T47D (cell line): ENCODE data around the gene KCTD15.

Experiments used
- DNase-seq, 2 experiments: peaks; one replicate each; pipeline versions ENCODE4 v3.0.0 to v3.0.0-alpha.2; 2011 to 2012; ENCODE audit warnings: low read depth in 1 of 2, low spot score in 1 of 2
- JUND ChIP-seq: IDR thresholded peaks from 2 replicates; pipeline ENCODE4 v1.6.1; 2012; ENCODE audit warnings: low read depth
- in situ Hi-C: cut with HindIII; loops from 2 replicates; pipeline ENCODE4 v1.10.0; 2016; ENCODE audit warnings: low sequenced_read_pairs, low pct_unique_long_range_greater_than_20kb

Gene KCTD15

GRCh38 chr19:33863436-33863835, 66.8 kb downstream of the KCTD15 start:
- no peak for TF ChIP-seq JUND
- DNase-seq = no peak
- in situ Hi-C loops = no loop called here

DNA sequence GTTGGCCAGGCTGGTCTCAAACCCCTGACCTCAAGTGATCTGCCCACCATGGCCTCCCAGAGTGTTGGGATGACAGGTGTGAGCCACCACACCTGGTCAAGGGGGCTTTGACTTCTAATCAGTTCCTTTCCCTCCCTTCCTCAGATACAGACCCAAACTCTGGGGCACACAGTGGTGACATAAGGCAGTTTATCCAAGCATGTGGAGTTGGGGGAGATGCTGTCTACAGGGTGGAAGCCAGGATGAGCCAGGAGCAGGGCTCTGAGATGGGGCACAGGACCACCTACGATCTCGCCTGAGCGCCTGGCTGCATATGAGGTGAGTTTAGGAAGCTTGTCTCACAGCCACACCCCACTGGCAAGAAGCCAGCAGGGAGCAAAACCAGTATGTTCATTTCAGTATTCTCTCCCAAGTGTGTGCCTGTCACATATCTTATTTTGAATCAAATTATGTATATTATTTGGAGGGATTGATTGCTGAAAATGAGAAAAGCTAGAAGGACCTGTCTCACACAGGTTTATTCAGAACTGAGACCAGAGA, 67.7 kb downstream of the KCTD15 start:
- DNase-seq = peak in 1 of 2 experiments; percentile 76
- in situ Hi-C loops = no loop called here
- TF ChIP-seq JUND = no peak

GRCh38 chr19:33865306-33865705, 68.6 kb downstream of the KCTD15 start:
- in situ Hi-C loops = no loop called here
- DNase-seq = no peak
- no peak for TF ChIP-seq JUND
